Testis (tissue), 2 donors: Measurements from ENCODE around the gene SYCE3.
"Not testable (repeated sequence)": the region's sequence is repeated elsewhere in the genome, so short reads cannot be mapped to it uniquely, and the experiment has no call there.

Experiments
- POLR2A ChIP-seq: fragments of 450-650 bp; IDR thresholded peaks from one replicate; pipeline ENCODE4 v1.6.1; 2017; ENCODE audit warnings: antibody characterized with exemption, mild to moderate bottlenecking, moderate library complexity
- TF ChIP-seq, protein P1 (sequence below), 3 experiments: fragments of 450-650 bp in 2 of 3; fragments of 200-600 bp in 1 of 3; sonication (generic) in 1 of 3; IDR thresholded peaks; one replicate each; pipeline ENCODE4 v1.5.1; 2016 to 2019; ENCODE audit warnings: antibody characterized with exemption in 3 of 3, mild to moderate bottlenecking in 2 of 3, moderate library complexity in 1 of 3

DNA sequence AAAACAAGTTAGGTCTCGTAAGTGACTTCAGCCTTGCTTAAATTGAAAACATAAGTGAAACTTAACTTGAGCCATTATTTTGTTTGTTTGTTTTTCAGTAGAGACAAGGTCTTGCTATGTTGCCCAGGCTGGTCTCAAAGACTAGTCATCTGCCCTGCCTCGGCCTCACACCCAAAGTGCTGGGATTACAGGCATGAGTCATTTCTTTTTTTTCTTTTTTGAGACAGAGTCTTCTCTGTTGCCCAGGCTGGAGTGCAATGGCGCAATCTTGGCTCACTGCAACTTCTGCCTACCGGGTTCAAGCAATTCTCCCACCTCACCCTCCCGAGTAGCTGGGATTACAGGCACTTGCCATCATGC, 21.1 kb downstream of the SYCE3 start:
- not testable (repeated sequence) for TF ChIP-seq POLR2A
- TF ChIP-seq, protein P1, sequence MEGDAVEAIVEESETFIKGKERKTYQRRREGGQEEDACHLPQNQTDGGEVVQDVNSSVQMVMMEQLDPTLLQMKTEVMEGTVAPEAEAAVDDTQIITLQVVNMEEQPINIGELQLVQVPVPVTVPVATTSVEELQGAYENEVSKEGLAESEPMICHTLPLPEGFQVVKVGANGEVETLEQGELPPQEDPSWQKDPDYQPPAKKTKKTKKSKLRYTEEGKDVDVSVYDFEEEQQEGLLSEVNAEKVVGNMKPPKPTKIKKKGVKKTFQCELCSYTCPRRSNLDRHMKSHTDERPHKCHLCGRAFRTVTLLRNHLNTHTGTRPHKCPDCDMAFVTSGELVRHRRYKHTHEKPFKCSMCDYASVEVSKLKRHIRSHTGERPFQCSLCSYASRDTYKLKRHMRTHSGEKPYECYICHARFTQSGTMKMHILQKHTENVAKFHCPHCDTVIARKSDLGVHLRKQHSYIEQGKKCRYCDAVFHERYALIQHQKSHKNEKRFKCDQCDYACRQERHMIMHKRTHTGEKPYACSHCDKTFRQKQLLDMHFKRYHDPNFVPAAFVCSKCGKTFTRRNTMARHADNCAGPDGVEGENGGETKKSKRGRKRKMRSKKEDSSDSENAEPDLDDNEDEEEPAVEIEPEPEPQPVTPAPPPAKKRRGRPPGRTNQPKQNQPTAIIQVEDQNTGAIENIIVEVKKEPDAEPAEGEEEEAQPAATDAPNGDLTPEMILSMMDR (IDR thresholded peaks at IDR 0.05) = not testable (repeated sequence)
